Measurements from ENCODE around the gene CCDC85A.
"Not testable (repeated sequence)": the region's sequence is repeated elsewhere in the genome, so short reads cannot be mapped to it uniquely, and the experiment has no call there.

CCDC85A gene

GRCh38 chr2:56183643-56184499, at the start of gene CCDC85A:
CCDC85A (plus strand) TSS chr2:56183990; CDS start chr2:56184625, 635 bp downstream.
- peak; percentile 16; the same call in 1 of the 2 replicates for TF ChIP-seq POLR2A (IDR thresholded peaks at IDR 0.05; ENCODE audit: low read depth, low read length)
- FAIRE-seq (no peak), DNase-seq (ENCODE audit: insufficient read length, low spot score) (peak; percentile 83)

GRCh38 chr2:56134861-56135260, 48.9 kb upstream of the CCDC85A start:
- TF ChIP-seq POLR2A (IDR thresholded peaks at IDR 0.05; ENCODE audit: low read depth, low read length): no peak
- no peak for FAIRE-seq
- DNase-seq (ENCODE audit: insufficient read length, low spot score): no peak

DNA sequence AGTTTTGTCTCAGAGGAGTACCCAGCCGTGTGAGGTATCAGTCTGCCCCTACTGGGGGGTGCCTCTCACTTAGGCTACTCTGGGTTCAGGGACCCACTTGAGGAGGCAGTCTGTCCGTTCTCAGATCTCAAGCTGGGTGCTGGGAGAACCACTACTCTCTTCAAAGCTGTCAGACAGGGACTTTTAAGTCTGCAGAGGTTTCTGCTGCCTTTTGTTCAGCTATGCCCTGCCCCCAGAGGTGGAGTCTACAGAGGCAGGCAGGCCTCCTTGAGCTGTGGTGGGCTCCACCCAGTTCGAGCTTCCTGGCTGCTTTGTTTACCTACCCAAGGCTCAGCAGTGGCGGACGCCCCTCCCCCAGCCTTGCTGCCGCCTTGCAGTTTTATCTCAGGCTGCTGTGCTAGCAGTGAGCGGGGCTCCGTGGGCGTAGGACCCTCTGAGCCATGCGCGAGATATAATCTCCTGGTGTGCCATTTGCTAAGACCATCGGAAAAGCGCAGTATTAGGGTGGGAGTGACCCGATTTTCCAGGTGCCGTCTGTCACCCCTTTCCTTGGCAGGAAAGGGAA, 41.2 kb upstream of the CCDC85A start:
- not testable (repeated sequence) for FAIRE-seq; DNase-seq (ENCODE audit: insufficient read length, low spot score)

GRCh38 chr2:56147907-56148306, 35.9 kb upstream of the CCDC85A start:
- TF ChIP-seq POLR2A (IDR thresholded peaks at IDR 0.05; ENCODE audit: low read depth, low read length): no peak
- FAIRE-seq: no peak
- DNase-seq (ENCODE audit: insufficient read length, low spot score): no peak

DNA sequence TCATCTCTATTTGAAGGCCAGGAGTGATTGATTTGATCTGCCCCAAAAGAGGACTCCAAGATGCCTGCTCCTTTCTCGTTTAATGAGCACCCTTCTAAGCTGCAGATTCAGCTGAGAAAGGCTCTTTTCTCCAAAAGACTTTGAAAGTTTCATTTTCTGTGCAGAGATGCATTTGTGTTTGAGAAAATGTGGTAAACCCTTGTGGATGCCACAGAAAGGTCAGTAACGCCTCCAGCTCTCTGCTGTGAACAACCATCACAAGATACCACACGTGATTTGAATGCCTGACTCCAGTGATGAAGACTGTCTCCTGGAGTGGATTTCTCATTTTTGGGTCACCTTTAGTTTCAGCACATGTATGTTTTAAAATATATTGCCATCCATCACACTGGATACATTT, 35.0 kb upstream of the CCDC85A start:
- DNase-seq (ENCODE audit: insufficient read length, low spot score) (no peak), FAIRE-seq (no peak)
- no peak for TF ChIP-seq POLR2A (IDR thresholded peaks at IDR 0.05; ENCODE audit: low read depth, low read length)

- no peak for TF ChIP-seq POLR2A (IDR thresholded peaks at IDR 0.05; ENCODE audit: low read depth, low read length)
- no peak for DNase-seq (ENCODE audit: insufficient read length, low spot score)
- no peak for FAIRE-seq
Observed at GRCh38 chr2:56151841-56152240, 31.9 kb upstream of the CCDC85A start.

DNA sequence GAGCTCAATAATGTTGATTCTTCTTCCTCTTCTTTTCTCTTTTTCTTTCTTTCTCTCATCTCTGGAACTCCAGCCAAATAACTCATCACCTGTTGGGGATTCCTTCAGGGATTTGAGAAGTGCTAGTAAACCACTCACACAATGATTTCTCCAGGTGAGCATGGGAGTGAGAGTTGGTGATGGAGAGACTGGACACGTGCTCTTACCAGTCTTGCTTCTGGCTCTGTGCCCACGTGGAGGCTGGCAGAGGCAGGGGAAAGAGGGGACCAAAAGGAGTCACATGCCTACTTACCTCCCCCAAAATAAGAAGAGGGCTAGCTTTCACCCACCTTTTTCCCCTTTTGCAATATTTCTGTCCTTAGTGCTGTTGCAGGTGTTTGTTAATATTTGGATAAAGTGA, 28.6 kb upstream of the CCDC85A start:
- DNase-seq (ENCODE audit: insufficient read length, low spot score): no peak
- FAIRE-seq: no peak
- no peak for TF ChIP-seq POLR2A (IDR thresholded peaks at IDR 0.05; ENCODE audit: low read depth, low read length)

DNA sequence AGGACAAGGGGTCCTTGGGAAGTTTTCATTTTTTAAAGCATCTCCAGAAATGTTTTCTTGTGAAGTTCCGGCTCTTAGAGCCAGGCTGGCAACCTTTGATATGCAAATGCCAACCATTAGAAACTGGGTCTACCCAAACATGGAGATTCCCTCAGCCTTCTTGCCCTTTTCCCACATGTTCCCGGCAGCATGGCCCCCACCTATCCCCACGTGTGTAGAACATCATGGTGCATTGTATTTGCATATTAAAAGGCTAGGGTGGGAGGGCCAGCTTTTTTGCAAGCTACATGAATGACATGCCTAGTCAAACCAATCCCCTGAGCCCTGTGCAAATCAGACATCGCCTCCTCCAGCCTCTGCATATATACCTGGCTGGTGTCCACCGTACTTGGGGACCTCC, 23.9 kb upstream of the CCDC85A start:
- DNase-seq (ENCODE audit: insufficient read length, low spot score); FAIRE-seq: not testable (repeated sequence)

DNA sequence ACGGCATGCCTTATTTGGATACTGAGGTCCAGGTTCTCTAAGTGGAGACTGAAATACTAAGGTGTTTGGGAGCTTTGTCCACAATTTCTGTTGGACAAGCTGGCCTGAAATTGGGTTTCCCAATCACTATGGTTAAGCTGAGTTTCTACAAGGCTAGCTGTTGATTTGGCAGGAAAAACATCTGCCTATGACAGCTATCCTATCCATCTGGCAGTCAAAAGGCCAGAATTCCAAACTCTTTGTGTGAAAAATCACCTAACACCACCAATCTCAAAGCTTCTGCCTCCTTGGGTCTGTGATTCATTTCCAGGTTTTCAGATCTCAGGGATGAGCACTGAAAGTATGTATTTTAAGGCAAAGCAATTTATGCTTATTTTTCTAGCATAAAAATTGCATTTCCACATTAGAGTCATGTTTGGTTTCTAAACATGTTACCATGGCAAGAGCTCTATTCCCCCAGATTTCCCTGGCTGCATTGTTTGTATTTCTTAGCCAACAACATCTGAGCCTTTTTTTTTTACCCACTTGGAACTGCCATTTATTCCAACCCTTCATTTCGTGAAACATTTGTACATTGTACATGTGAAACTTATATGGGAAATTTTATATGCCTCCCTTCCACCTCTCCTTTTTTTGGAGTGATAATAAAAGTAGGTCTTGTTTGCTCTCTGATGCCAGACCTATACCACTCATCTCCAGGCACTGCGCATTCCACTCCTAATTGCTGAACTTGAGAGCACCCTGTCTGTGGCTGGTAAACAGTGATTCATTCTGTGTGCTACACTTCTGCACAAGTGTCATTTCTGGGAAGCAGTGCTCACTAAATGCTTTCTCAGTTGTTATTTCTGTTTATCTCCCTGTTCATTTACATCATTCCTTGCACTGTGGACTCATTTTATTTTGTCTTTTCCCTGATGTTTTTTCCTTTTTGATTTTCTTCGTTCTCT, 15.9 kb upstream of the CCDC85A start:
- FAIRE-seq (no peak), DNase-seq (ENCODE audit: insufficient read length, low spot score) (no peak)
- TF ChIP-seq POLR2A (IDR thresholded peaks at IDR 0.05; ENCODE audit: low read depth, low read length): no peak

DNA sequence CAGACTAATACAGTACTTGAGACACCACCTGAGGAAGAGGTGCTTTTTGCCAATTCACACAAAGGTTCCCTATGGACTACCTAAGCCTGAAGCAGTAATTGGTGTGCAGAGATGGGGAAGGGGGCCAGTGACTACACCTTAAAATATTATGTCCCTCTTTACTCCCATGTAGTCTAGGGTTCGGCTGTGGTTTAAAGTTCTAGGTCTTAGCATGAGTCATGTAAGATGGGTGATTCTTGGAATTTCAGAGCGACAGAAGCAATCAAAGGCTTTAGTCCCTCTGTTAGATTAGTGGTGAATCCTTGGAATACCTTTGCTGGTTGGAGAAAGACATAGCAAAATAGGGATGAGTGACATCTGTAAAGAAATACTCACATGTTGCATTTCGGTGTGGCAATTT, 14.3 kb upstream of the CCDC85A start:
- no peak for FAIRE-seq
- no peak for TF ChIP-seq POLR2A (IDR thresholded peaks at IDR 0.05; ENCODE audit: low read depth, low read length)
- no peak for DNase-seq (ENCODE audit: insufficient read length, low spot score)

- TF ChIP-seq POLR2A (IDR thresholded peaks at IDR 0.05; ENCODE audit: low read depth, low read length): no peak
- no peak for FAIRE-seq
- no peak for DNase-seq (ENCODE audit: insufficient read length, low spot score)
Observed at GRCh38 chr2:56170504-56170903, 13.3 kb upstream of the CCDC85A start.

GRCh38 chr2:56170988-56171387, 12.8 kb upstream of the CCDC85A start:
- no peak for TF ChIP-seq POLR2A (IDR thresholded peaks at IDR 0.05; ENCODE audit: low read depth, low read length)
- FAIRE-seq (no peak), DNase-seq (ENCODE audit: insufficient read length, low spot score) (no peak)

- no peak for FAIRE-seq
- DNase-seq (ENCODE audit: insufficient read length, low spot score): no peak
- no peak for TF ChIP-seq POLR2A (IDR thresholded peaks at IDR 0.05; ENCODE audit: low read depth, low read length)
Observed at GRCh38 chr2:56175779-56176178, 8.0 kb upstream of the CCDC85A start.
